ENCODE results near the gene GALR2.

The GALR2 gene

GRCh38 chr17:76080768-76081287 lies 6.2 kb downstream of the GALR2 start:
- DNase-seq = no peak

DNA sequence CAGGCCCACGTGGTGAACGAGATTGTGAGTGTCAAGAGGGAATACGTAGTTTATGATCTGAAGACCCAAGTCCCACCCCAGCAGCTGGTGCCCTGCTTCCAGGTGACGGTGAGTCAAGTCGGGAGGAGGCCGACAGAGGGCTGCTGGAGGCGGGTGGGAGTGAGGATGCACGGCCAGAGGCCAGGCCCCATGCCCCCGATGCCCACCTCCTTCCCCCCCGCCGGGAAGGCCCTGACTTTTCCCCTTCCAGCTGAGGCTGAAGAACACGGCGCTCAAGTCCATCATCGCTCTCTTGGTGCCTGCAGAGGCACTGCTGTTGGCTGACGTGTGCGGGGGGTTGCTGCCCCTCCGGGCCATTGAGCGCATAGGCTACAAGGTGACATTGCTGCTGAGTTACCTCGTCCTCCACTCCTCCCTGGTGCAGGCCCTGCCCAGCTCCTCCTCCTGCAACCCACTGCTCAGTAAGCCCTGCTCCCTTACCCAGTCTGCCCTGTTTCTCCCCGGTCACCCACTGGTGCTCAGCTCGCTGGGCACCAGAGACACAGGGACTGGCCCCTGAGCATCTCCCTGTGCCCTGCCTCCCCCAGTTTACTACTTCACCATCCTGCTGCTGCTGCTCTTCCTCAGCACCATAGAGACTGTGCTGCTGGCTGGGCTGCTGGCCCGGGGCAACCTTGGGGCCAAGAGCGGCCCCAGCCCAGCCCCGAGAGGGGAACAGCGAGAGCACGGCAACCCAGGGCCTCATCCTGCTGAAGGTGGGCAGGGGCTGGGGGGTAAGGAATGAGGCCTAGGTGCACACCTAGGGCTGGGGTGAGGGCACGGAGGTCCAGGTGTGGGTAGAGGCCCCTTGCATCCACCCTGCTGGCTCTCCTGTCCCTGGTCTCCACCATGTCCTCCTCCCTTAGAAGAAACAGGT lies 7.0 kb downstream of the GALR2 start:
- no peak for DNase-seq

- no peak for DNase-seq
Measured at GRCh38 chr17:76082326-76083251, 8.0 kb downstream of the GALR2 start.

DNA sequence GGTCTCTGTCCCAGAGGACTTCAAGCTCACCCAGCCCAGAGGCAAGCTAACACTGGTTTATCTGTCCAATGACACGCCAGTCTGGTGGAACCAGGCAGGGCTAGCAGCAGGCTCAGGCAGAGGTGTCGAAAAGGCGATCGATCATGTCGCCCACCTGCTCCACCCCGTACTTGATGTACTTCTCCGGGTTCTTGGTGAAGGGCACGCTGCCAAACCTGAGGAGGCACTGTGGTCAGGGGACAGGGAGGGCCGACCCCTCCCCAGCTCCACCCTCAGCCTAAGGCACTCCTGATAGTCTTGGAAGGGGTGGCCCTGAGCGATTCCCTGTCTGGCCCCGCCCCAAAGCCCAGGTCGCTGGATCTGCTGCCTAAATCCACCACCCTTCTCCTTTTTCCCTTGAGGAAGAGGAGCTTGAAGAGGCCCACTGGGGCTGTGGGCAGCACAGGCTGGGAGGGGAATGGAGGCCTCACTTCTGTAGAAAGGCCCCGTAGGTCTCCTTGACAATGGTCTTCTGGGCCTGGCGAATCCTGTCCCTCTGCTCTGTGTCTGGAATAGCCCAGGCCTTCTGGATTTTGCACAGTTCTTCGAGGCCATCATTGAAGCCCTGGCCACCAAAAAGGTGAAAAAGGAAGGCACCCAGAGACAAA lies 9.1 kb downstream of the GALR2 start:
- DNase-seq = no peak

DNA sequence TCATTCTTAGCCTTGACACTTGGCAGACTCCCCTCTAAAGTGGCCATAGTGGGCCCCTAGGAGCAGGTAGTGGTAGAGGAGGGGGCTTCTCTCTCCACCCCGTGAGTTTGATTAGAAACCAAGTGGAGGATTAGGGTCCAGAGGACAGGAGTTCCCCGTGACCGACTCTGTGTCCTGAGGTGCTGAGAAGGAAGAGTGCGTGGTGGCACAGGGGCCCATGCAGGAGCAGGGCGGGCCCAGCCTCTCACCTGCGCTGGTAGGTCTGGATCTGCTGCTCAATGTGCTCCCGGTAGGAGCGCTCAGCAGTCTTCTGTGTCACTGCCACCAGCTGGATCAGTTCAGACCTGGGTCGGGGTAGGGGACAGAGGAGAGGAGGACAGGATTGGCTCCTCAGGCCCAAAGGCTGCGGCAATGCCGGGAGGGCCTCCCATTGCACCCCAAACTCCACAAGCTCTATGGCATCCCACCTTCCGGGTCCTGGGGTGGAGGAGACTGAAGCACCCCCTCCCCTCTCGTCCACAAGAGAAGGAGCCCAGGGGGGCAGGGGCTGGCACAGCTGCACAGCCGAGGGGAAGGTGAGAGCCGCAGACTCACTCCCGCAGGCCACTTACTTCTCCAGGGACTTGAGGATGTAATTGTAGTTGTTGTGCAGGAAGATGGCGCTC lies 10.6 kb downstream of the GALR2 start:
- no peak for DNase-seq

- DNase-seq = no peak
Measured at GRCh38 chr17:76085731-76086366, 11.3 kb downstream of the GALR2 start.

DNA sequence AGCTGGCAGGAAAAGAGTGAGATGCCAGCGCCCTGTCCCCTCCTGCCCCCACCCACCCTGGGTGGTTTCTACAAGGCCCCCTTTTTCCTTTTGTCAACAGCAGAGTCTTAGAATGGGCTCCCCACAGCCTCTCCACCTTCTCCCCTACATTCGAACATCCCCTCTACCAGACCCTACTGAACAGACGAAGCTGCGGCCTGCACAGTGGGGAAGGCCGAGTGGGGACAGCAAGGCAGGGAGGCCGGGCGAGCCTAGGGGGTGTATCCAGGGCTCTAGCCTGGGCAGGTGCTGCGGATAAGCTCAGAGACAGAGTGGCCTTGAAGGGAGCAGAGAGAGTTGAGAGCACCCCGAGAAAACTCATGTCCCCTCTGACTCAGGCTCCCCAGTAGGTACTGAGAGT lies 11.8 kb downstream of the GALR2 start:
- no peak for DNase-seq

DNA sequence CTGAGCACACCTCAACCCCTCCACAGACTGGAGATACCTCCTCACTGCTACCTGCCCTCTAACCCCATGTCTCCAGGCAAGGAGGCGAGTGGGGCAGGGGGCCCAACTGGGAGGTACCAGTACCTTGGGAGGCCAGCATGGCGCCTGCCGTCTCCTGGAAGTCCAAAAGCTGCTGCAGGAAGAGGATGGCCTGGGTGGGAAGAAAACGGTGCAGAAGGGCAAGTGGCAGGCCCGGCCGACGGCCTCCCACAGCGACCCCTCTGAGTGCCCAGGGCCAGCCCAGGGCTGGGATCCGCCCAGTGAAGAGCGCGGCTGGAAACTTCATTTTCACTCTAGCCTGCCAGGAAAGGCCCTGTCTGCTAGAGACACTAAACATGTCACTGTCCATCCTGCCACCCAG lies 12.9 kb downstream of the GALR2 start:
- DNase-seq = no peak

DNA sequence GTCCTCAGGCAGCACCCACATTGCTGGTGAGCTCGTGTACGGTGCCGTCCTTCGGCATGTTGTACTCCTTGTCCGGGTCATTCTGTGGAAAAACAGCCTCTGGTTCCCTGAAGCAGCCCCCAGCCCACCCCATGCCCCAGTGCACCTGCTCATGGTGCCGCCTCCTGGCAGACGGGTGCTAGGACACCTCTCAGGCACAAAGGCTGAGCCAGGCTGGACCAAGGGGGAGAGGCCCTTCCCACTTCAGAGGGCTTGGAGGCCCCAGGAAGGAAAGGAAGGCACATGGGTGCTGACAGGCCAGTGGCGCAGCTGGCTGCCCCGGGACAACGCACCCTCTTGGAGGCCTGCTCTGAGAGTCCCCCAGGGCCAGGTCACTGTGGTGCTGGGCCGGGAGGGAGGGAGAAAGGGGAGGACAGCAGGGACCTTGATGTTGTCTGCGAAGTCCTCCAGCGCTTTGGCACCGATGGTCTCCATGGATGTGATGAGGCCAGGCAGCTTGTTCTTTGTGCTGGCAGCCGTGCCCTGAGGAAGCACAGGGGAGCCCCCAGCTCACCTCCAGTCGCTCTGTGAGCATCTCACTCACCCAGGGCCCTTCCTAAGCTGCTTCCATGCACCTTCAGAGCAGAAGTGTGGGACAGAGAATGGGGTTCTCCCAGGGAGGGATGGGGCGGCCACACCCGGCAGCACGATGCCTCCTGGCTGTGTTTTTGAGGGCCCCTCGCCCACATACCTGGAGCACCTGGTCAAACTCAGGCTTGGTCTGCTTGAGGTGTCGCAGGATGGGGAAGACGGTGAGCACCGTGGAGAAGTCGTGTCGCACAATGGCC lies 13.7 kb downstream of the GALR2 start:
- no peak for DNase-seq

- DNase-seq = no peak
Measured at GRCh38 chr17:76088868-76089576, 14.4 kb downstream of the GALR2 start.

- no peak for DNase-seq
Measured at GRCh38 chr17:76089680-76090516, 15.3 kb downstream of the GALR2 start.

DNA sequence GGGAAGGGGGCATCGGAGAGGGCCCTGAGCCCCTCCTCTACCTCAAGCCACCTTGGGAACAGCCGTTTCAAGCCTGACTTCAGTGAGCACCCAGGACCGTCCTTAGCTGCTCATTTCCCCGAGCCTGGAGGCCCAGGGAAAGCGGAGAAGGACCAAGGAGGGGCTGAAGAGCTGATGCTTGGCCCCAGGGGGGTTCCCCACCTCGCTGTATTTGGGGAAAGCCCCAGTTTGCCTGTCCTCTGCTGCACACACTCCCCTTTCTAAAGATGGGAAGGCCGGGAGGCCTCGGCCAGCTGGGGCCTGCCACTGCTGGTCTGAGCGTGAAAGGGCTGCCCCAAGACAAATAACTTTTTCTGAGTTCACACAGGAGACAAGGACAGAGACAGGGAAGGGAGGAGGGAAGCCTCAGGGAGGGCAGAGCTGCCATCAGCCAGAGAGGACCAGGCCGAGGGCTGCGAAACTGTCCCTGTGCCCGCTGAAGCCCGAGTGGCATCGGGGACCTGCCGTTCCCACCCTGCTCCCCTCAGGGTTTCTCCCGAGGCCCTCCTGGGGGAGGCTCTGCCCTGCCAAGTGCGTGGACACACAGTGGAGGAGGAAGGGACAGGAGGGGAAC lies 16.0 kb downstream of the GALR2 start:
- DNase-seq = no peak

DNA sequence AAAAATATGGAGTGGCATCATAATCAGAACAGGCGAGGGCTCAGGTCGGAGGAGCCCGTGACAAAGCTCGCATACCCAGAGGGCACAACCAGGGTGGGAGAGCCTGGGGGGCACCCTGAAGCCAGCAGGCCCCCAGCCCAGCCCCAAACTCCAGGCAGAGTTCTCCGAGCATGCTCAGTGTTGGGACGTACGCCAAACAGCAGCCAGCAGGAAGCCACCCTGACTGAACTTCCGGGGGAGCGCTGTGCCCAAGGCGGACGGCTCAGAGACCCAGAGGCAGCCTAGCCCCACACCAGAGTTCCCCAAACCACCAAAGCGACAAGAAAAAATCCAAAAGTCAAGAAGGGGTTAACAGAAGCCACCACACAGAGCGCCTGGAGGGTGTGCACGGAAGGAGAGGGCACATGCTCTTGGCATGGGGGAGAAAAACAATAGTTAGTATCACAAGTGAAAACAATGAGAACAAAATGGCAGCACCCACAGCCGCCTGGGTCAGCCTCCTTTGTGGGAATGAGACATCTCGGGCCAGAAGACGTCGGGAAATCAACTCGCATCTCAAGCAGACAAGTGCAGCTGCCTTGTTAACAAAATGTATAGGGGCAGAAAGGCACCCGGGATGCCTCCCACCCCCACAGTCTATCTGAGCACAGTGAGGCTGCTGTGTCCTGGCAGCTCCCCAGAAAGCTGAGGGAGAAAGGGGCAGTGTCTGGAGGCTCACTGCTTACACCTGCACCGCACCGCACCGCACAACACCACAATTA lies 17.1 kb downstream of the GALR2 start:
- no peak for DNase-seq

DNA sequence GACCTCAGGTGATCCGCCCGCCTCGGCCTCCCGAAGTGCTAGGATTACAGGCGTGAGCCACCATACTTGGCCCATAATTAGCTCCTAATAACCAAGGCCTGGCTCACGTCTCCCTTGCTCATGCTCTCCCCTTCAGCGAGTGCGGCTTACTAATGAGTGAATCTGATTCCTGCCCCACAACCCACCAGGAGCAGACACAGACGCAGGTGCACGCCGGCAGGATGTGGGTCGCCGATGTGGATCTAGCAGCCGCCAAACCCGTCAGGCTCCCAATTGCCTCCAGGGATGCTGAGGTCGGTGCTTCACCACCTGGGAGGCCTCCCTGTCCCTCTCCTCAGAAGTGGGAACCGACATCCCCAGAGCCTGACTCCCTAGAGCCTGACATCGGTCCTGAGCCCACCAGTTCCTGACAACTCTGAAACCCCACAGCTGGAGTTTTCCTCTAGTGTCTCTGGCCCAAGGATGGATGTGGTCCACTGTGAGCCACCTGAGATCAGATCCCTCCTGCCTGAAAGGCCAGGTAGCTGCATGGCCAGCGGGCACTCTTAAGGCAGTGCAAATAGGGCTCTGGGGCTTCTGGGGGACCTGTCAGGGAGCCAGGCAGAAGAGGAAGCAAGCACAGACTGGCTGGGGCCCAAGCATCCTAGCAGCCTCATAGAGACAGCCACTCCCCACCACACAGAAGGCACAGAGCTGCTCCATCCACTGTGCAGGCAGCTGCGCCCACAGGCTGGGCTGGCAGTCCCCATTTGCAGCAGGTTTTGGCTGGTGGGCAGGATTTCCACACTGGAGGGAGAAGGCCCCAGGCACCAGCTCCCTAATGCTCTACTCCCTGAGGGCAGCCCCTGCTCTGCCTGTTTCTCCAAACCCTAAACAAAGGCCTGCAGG lies 18.2 kb downstream of the GALR2 start:
- no peak for DNase-seq

- no peak for DNase-seq
Measured at GRCh38 chr17:76094046-76094445, 19.5 kb downstream of the GALR2 start.

GRCh38 chr17:76095943-76096342 lies 21.4 kb downstream of the GALR2 start:
- no peak for DNase-seq

DNA sequence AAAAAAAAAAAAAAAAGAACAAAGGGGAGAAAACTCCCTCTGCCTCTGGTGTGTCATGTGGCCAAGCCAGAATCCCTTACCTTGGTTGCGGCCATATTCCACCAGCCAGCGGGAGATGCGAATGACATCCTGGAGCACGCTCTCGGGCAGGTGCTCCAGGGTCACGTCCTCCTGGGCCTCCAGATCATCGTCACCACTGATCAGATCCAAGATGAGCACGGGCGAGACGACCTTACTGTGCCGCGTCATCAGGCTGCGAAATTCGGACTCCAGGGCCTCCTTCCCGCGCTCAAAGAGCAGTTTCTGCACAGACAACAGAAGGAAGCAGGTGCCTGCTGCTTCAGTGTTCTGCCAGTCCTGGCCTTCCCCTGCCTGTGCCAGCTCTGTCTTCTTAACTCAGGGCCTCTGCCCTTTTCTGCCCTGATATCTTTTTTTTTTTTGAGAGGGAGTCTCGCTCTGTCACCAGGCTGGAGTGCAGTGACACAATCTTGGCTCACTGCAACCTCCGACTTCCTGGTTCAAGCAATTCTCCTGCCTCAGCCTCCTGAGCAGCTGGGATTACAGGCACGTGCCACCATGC lies 23.2 kb downstream of the GALR2 start:
- no peak for DNase-seq
